Activated CD8-positive, alpha-beta memory T cell treated with anti-CD3 and anti-CD28 coated beads, Interleukin-2, amount 50 U/mL, for 24 hours (primary cell): ENCODE results near the gene REEP3.

Experiments
- DNase-seq: peaks from one replicate; pipeline ENCODE4 v3.0.0-alpha.2; 2020; ENCODE audit errors: extremely low read depth

Gene REEP3

GRCh38 chr10:63666836-63667383 is 145.7 kb downstream of the REEP3 start:
- no peak for DNase-seq

GRCh38 chr10:63667596-63668480 is 146.6 kb downstream of the REEP3 start:
- no peak for DNase-seq

GRCh38 chr10:63670291-63670898 is 149.2 kb downstream of the REEP3 start:
- no peak for DNase-seq

GRCh38 chr10:63671317-63671937 is 150.2 kb downstream of the REEP3 start:
- no peak for DNase-seq

- DNase-seq: no peak
These were observed 151.3 kb downstream of the REEP3 start for GRCh38 chr10:63672491-63672890.

- DNase-seq: no peak
These were observed 152.0 kb downstream of the REEP3 start for GRCh38 chr10:63673246-63673645.

GRCh38 chr10:63673846-63674245 is 152.6 kb downstream of the REEP3 start:
- DNase-seq: no peak
